HG03025 (cell line): Measurements from ENCODE around the gene RPRD1B.

Source experiments
- ATAC-seq: cut with Tn5 transposase; IDR thresholded peaks from one replicate; pipeline ENCODE4 v1.9.1; 2021; ENCODE audit warnings: mild to moderate bottlenecking, moderate library complexity; ENCODE audit not compliant: unreplicated experiment, low FRiP score

Gene RPRD1B

DNA sequence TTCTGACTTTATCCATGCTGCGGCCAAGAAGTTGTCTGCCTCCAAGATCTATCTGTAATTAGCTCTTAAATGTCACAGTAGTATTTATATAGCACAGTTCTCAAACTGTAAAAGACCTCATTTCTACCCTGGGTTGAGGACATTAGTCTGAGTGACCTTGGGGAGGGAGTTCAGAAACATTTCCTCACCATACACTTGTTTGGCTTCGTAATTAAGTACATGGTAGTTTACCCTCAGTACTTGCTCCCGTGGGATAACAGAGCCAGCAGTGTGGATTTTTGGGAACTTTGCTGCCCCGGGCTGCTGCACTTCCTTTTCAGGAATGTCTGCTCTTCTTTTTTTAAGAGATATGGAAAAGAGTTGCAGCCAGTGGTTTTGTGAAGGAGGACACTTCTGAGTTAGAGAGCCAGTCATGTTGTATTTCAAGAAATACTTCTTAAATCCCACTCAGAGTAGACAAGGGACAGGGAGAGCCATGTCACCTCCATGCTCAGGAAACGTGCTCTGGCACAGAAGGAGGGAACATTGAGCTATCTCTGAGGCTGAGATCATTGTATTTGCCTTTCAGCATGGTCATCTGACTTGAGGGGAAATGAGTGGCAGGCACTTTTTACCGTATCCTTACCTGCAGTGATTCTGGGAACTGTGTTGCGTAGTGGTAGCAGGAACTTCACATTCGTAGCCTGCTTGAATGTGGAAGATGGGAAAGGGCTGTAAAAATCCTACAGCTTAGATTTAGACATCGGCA, 33.6 kb downstream of the RPRD1B start:
- no peak for ATAC-seq

DNA sequence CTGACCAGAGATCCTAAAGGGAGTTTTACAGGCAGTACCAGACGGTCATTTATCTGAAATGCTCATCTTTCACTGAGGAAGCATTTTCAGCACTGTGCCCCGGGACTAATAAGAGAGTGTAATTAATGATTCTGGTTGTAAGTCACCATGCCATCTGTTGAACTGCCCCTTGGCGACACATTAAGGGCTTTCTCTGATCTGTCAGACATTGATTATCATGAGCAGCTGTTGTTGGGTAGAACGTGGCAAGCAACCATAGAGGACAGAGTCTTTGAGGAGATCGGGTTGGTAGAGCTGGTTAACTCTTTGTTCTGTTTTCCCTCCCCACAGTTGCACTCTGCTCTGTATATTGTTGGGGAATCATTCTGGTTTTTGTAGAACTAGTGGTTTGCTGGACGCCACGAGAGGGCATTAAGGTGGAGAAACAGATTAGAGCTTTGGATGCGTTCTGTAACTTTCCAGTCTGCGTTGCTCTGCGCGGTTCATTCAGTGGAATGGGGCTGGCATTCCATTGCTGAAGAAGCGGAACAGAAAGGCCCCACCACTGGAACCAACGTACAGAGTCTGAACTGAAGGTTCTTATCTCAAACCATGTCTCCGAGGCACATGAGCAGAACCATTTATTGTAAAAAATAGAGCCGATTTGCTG, 34.3 kb downstream of the RPRD1B start:
- no peak for ATAC-seq

DNA sequence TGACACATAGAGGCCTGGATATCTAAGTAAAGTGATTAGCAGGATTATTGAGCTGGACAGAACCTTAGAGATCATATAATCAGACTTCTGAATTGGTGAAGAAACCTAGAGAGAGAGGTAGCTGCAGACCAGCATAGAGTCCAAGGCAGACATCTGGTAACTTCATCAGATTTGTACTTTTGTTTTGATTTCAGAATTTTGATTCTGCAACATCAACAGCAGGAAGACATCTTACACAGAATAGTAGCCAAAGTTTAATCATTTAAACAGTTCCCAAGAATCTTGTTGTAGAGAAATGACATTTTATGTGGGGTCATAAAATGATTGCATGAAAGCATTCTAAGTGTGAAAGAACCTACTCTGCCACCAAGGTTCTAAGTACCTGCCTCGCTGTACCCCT, 39.4 kb downstream of the RPRD1B start:
- no peak for ATAC-seq

- no peak for ATAC-seq
These were observed 39.9 kb downstream of the RPRD1B start for GRCh38 chr20:38073307-38074071.

DNA sequence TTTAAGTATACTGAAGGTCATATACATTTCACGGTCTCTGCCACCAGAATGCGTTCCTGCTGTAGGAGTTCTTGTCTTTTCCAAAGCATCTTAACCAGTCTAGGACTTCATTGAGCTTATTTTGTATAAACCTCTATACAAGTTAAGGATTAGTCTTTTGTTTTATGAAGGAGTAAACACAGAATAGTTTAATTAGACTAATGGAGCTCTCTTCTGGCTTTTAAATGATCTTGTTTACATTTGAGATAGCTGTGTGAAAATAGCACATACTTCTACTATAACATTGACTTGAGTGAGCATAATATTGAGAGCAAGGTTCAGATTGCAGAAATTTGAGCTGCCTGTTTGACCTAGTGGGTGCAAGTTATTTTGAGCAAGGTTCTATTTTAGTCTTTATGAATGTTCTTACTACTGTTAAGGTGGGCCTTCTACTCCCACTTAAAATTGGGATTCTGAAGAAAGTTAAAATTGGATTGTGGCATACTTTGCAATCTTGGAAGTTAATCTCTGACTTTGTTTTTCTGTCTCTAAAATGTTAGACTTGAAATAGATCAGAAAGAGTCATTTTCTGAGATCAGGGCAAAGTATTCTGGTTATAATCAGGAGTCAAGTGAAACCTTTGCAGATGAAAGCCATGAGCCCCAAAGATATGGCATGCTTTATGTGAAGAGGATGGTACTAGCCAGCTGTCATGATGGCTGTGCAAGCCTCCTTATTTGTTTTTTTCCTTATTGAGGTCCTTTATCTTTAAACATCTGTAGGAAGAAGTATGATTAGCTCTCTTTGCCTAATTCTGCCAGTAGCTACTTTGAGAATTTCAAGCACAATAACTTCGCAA, 41.8 kb downstream of the RPRD1B start:
- ATAC-seq = no peak

DNA sequence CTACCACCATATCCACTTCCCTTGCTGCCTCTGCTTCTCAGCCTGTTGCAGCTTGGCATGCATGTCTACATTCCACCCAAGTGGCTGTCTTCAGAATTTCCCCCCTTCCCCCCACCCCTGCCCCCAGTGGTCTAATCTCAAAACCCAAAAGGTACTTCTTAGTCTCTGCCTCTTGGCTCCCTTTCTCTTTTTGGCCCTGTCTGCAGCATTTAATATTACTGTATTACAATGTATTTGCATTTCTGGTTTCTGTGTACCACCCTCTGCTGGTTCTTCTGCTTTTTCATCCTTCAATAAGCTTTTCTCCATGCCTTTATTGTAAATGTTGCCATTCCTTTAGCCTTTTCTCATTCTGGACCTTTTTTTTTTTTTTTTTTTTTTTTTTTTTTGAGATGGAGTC, 43.0 kb downstream of the RPRD1B start:
- no peak for ATAC-seq

GRCh38 chr20:38078084-38078483, 44.5 kb downstream of the RPRD1B start:
- ATAC-seq = no peak

DNA sequence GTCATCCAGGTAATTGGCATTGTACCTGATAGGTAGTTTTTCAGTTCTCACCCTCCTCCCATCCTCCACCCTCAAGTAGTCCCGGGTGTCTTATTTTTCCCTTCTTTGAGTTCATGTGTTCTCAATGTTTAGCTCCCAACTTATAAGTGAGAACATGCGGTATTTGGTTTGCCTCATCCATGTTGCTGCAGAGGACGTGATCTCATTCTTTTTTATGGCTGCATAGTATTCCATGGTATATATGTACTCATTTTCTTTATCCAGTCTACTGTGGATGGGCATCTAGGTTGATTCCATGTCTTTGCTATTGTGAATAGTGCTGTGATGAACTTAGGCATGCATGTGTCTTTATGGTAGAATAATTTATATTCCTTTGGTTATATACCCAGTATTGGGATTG, 45.8 kb downstream of the RPRD1B start:
- no peak for ATAC-seq

DNA sequence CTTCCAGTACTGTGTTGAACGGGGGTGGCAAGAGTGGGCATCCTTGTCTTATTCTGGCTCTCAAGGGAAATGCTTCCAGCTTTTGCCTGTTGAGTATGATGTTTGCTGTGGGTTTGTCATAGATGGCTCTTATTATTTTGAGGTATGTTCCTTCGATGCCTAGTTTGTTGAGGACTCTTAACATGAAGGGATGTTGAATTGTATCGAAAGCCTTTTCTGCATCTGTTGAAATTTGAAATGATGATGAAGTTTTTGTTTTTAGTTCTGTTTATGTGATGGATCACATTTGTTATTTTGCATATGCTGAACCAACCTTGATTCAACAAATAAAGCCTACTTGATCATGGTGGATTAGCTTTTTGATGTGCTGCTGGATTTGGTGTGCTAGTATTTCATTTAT, 48.0 kb downstream of the RPRD1B start:
- no peak for ATAC-seq

- no peak for ATAC-seq
These were observed 49.3 kb downstream of the RPRD1B start for GRCh38 chr20:38082894-38083293.

DNA sequence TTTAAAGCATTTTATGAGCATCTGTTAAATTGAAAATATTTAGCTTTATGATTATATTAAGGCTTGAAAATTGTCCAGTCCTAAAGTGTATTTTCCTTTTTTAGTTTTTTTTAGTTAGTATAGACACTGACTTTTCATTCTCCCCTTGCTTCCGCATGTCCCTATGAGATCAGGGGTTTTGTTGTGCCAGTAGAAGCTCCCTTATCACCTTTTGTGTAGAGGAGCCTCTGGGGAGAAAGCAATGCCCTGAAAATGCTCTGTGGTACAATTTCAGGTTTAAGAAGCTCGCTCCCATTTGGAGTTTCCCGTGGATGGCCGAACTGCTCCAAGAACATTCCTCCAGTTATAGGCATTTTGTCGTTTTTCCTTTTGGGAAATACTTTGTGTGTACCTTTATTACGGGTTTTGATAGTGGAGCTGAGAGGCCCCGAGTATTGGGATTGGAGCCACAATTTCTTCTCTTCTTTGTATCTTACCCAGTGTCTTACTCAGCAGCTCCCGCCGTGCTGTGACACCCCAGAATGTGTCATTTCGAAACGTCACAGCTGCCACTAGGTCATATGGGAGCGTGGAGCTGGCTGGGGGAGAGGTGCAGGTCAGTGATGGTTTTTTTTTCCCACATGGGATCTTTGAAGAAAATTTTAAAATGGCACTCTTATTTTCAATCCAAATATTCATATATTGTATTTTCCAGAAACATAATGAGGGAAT, 49.9 kb downstream of the RPRD1B start:
- no peak for ATAC-seq

DNA sequence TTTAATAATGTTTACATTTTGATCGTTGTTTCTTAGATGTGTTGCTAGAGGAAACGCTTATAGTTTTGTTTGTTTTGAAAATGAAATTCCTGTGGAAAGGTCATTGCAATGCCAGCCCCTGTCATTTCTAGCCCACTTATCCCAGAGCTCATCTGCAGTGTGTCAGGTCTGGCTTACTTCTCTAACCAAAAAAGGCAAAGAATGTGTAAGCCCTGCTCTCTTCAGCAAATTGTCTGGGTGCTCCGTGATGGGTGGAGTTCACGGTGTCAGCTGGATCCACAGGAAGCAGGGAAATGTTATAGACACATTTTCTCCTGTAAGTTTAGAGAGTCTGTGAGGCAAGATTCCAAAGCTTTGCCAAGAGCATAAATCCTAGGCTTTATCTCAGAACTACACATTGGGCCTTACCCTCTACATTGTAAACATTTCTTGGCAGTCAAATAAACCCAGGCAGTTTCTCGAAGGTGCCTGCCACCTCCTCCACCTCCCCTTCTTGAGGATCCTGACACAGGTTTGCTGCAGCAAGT, 50.9 kb downstream of the RPRD1B start:
- ATAC-seq = no peak

DNA sequence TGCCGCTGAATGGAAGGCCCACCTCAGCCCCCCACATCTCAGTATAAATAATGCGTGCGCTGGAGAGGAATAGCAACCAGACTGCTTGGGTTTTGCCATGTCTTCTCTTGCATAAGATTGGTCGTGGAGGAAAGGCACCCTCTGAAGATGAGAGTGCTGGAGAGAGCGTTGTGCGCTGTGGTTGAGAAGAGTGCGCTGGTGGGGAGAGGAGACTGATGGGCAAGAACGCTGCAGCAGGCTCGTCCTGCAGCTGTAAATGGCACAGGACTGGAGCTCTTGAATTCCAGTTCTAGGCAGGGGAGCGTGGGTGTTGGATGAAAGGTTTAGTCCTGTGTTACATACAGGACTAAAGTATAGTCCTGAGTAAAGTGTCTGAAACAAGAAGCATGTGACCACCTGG, 51.5 kb downstream of the RPRD1B start:
- ATAC-seq = no peak

DNA sequence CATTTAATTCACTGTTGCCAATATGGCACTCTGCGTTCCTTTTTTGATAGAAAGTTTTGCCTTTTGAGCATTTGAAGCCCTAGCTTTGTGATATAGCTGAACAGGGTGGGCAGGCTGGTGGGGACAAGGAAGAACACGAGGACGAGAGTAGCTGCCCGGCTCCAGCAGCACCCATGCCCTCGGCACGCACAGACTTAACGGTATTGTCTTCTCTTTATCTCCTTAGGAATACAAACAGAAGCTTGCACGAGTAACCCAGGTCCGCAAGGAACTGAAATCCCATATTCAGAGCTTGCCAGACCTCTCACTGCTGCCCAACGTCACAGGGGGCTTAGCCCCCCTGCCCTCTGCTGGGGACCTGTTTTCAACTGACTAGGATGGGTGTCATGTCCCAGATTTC, 56.0 kb downstream of the RPRD1B start:
- ATAC-seq = no peak

- ATAC-seq = no peak
These were observed 56.5 kb downstream of the RPRD1B start for GRCh38 chr20:38090061-38090460.

DNA sequence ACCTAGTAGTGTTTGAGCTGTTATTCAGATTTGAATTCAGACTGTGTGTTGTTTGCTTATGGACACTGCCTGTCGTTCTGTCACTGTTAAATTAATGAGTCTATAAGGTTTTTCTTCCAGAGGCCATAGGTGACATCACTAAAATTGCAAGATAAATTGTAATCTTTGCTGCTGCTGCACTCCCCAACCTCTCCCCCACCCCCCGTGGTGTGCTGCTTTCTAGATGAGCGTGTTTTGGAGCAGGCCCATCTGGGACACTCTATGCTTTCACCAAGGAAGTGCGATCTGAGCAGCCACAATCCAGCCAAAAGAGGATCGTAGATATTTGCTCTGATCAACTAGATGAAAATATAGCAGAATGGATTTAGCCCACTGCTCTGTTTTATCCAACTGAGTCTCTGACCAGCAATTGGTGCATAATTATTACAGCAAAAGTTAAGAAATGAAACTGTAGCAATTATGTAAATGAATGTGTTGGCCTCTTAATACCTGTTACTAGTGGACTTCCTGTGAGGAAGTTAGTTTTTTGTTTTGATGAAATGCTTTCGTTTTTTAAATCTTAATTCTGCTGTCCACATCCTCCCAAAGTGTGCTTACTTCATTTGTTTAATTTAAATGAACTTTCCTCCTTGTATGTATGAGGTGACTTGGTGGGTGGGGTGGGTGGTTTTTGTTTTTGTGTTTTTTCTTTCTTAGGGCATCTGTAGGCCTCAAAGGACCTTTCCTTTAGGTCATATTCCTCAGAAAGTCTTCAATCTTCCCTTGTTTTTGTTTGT, 58.1 kb downstream of the RPRD1B start:
- no peak for ATAC-seq

- ATAC-seq = no peak
These were observed 58.8 kb downstream of the RPRD1B start for GRCh38 chr20:38092260-38092857.

GRCh38 chr20:38092915-38093314, 59.4 kb downstream of the RPRD1B start:
- no peak for ATAC-seq

GRCh38 chr20:38093641-38094077, 60.1 kb downstream of the RPRD1B start:
- ATAC-seq = no peak
